Peyer's patch (tissue), 4 donors: ENCODE measurements around the gene XIRP2. TPM values are rescaled to one million over a fixed set of nuclear protein-coding genes. Genes with fewer than 3 reads are reported as not detected.
"Not testable (repeated sequence)": the region's sequence is repeated elsewhere in the genome, so short reads cannot be mapped to it uniquely, and the experiment has no call there.

Experiments used
- DNase-seq, 3 donors: peaks; one replicate each; pipeline ENCODE4 v3.0.0-alpha.2; 2017 to 2019
- H3K27ac ChIP-seq, 4 donors: fragments of 200-600 bp; sonication (generic); one replicate each; pipeline ENCODE4 v1.5.1; 2016 to 2019
- H3K27me3 ChIP-seq, 2 donors: fragments of 200-600 bp; sonication (generic); one replicate each; pipeline ENCODE4 v1.5.1; 2019
- H3K36me3 ChIP-seq, 3 donors: fragments of 200-600 bp; sonication (generic); one replicate each; pipeline ENCODE4 v1.5.1; 2016 to 2019
- H3K4me1 ChIP-seq, 4 donors: fragments of 200-600 bp; sonication (generic); one replicate each; pipeline ENCODE4 v1.5.1; 2016 to 2019
- H3K4me3 ChIP-seq, 4 donors: fragments of 200-600 bp; sonication (generic); 1 replicate in 3 of 4; 2 replicates in 1 of 4; pipeline ENCODE4 v1.5.1; 2016 to 2019; ENCODE audit warnings: mild to moderate bottlenecking in 1 of 4
- H3K9me3 ChIP-seq, 4 donors: fragments of 200-600 bp; sonication (generic); one replicate each; pipeline ENCODE4 v1.5.1; 2016 to 2019; ENCODE audit warnings: mild to moderate bottlenecking in 1 of 4
- POLR2A ChIP-seq, 2 donors: fragments of 450-650 bp; IDR thresholded peaks; one replicate each; pipeline ENCODE4 v1.5.1; 2017; ENCODE audit warnings: antibody characterized with exemption in 2 of 2, mild to moderate bottlenecking in 2 of 2, moderate library complexity in 2 of 2
- total RNA-seq, 4 donors: library from RNA; depleted of rRNA; stranded (reverse); fragments of >200 nt; gene quantifications; one replicate each; pipeline ENCODE4 v1.1.0, GENCODE V29; 2016
- TF ChIP-seq, protein P1 (sequence below), 6 experiments: fragments of 450-650 bp in 4 of 6; fragments of 200-600 bp in 2 of 6; sonication (generic) in 1 of 6; IDR thresholded peaks; one replicate each; pipeline ENCODE4 v1.5.1; 2017 to 2019; ENCODE audit warnings: antibody characterized with exemption in 6 of 6, mild to moderate bottlenecking in 3 of 6, moderate library complexity in 1 of 6

XIRP2 gene
- total RNA-seq, 4 donors from 2014 or later: not detected

DNA sequence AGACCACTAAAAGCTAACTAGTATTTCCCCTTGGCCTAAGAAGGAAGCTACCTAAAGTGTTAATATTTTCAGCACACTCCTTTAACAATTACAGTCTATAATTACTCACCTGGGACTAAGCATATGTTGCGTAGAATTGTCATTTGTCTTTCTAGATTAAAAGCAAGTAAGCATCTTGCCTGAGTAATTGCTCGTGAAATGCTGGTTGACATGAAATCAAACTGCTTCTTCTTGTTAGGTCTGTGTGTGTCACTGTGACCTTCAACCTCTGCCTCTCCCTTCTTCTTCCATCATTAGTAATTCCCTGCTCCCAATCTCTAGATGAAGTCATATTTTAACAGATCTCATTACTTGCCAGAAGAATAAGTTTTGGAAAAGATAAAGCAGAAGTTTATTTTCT, 212.2 kb downstream of the XIRP2 start:
- no peak for TF ChIP-seq POLR2A (IDR thresholded peaks at IDR 0.05)
- TF ChIP-seq, protein P1, sequence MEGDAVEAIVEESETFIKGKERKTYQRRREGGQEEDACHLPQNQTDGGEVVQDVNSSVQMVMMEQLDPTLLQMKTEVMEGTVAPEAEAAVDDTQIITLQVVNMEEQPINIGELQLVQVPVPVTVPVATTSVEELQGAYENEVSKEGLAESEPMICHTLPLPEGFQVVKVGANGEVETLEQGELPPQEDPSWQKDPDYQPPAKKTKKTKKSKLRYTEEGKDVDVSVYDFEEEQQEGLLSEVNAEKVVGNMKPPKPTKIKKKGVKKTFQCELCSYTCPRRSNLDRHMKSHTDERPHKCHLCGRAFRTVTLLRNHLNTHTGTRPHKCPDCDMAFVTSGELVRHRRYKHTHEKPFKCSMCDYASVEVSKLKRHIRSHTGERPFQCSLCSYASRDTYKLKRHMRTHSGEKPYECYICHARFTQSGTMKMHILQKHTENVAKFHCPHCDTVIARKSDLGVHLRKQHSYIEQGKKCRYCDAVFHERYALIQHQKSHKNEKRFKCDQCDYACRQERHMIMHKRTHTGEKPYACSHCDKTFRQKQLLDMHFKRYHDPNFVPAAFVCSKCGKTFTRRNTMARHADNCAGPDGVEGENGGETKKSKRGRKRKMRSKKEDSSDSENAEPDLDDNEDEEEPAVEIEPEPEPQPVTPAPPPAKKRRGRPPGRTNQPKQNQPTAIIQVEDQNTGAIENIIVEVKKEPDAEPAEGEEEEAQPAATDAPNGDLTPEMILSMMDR (IDR thresholded peaks at IDR 0.05): no peak
- no peak for DNase-seq

GRCh38 chr2:167103028-167103756, 214.9 kb downstream of the XIRP2 start:
- Histone ChIP-seq H3K4me1 (no peaks in the 10 kb centered on the region), H3K27me3 (no peaks in the 10 kb centered on the region), H3K27ac (no peak overlapping the region), H3K36me3 (no peaks in the 10 kb centered on the region), H3K9me3 (no peaks in the 10 kb centered on the region), H3K4me3 (no peak overlapping the region)
- TF ChIP-seq POLR2A (IDR thresholded peaks at IDR 0.05): no peak
- TF ChIP-seq, protein P1 (IDR thresholded peaks at IDR 0.05): no peak
- no peak for DNase-seq

More for the DNA sequence above, 212.2 kb downstream of the XIRP2 start:
- Histone ChIP-seq H3K27ac (no peak overlapping the region), H3K4me3 (no peak overlapping the region), H3K9me3 (no peaks in the 10 kb centered on the region), H3K4me1 (no peaks in the 10 kb centered on the region), H3K36me3 (no peaks in the 10 kb centered on the region), H3K27me3 (no peaks in the 10 kb centered on the region)

- Histone ChIP-seq H3K36me3 (no peaks in the 10 kb centered on the region), H3K9me3 (no peaks in the 10 kb centered on the region), H3K4me1 (no peaks in the 10 kb centered on the region), H3K27ac (no peak overlapping the region), H3K4me3 (no peak overlapping the region), H3K27me3 (no peaks in the 10 kb centered on the region)
- TF ChIP-seq, protein P1 (IDR thresholded peaks at IDR 0.05): no peak
- TF ChIP-seq POLR2A (IDR thresholded peaks at IDR 0.05): no peak
- DNase-seq: no peak
These were observed 215.5 kb downstream of the XIRP2 start for GRCh38 chr2:167103757-167104133.

DNA sequence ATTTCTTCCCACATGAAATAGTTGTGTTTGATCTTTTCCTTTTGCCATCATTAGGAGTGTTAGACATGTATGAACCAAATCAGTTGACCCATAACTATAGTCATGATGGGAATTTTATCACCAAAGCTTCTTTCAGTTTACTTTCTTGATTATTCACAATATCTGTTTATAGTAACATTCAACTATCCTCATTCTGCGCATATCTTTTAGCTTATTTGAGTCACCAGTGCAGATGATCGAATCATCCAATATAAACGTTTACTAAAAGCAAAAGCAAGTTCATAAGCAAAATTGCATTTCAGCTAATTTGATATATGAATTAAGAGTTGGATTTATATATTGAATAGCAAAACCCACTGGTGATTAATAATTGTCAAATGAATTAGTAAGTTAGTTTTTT, 216.4 kb downstream of the XIRP2 start:
- DNase-seq: no peak
- H3K27me3 ChIP-seq: no peaks in the 10 kb centered on the region
- no peak overlapping the region for H3K4me3 ChIP-seq
- H3K27ac ChIP-seq: no peak overlapping the region
- no peak for TF ChIP-seq POLR2A (IDR thresholded peaks at IDR 0.05)
- TF ChIP-seq, protein P1 (IDR thresholded peaks at IDR 0.05): no peak
- H3K9me3 ChIP-seq: no peaks in the 10 kb centered on the region
- H3K36me3 ChIP-seq: no peaks in the 10 kb centered on the region
- H3K4me1 ChIP-seq: no peaks in the 10 kb centered on the region

- not testable (repeated sequence) for H3K4me3 ChIP-seq, H3K36me3 ChIP-seq, H3K4me1 ChIP-seq, H3K27ac ChIP-seq, DNase-seq, H3K9me3 ChIP-seq, H3K27me3 ChIP-seq
These were observed 221.4 kb downstream of the XIRP2 start for GRCh38 chr2:167109682-167110081.

- H3K36me3 ChIP-seq: no peaks in the 10 kb centered on the region
- H3K4me3 ChIP-seq: no peak overlapping the region
- no peaks in the 10 kb centered on the region for H3K27me3 ChIP-seq
- H3K27ac ChIP-seq: no peak overlapping the region
- no peaks in the 10 kb centered on the region for H3K9me3 ChIP-seq
- TF ChIP-seq POLR2A (IDR thresholded peaks at IDR 0.05): no peak
- TF ChIP-seq, protein P1 (IDR thresholded peaks at IDR 0.05): no peak
- H3K4me1 ChIP-seq: no peaks in the 10 kb centered on the region
- no peak for DNase-seq
These were observed 222.1 kb downstream of the XIRP2 start for GRCh38 chr2:167110345-167110744.
